GM12801 (cell line): Measurements from ENCODE around the gene TP53TG5.

Experiments
- TF ChIP-seq, protein P1 (sequence below): IDR thresholded peaks from one replicate; pipeline ENCODE4 v1.5.1; 2011; ENCODE audit warnings: control low read depth; ENCODE audit not compliant: insufficient read length; ENCODE audit errors: extremely low read depth

TP53TG5 gene

GRCh38 chr20:45347936-45348778 is 30.0 kb downstream of the TP53TG5 start, which contains the start of gene SDC4:
Gene SDC4 (minus strand): TSS chr20:45348424. CDS start chr20:45348384, 40 bp downstream.
- TF ChIP-seq, protein P1, sequence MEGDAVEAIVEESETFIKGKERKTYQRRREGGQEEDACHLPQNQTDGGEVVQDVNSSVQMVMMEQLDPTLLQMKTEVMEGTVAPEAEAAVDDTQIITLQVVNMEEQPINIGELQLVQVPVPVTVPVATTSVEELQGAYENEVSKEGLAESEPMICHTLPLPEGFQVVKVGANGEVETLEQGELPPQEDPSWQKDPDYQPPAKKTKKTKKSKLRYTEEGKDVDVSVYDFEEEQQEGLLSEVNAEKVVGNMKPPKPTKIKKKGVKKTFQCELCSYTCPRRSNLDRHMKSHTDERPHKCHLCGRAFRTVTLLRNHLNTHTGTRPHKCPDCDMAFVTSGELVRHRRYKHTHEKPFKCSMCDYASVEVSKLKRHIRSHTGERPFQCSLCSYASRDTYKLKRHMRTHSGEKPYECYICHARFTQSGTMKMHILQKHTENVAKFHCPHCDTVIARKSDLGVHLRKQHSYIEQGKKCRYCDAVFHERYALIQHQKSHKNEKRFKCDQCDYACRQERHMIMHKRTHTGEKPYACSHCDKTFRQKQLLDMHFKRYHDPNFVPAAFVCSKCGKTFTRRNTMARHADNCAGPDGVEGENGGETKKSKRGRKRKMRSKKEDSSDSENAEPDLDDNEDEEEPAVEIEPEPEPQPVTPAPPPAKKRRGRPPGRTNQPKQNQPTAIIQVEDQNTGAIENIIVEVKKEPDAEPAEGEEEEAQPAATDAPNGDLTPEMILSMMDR, result no peak

DNA sequence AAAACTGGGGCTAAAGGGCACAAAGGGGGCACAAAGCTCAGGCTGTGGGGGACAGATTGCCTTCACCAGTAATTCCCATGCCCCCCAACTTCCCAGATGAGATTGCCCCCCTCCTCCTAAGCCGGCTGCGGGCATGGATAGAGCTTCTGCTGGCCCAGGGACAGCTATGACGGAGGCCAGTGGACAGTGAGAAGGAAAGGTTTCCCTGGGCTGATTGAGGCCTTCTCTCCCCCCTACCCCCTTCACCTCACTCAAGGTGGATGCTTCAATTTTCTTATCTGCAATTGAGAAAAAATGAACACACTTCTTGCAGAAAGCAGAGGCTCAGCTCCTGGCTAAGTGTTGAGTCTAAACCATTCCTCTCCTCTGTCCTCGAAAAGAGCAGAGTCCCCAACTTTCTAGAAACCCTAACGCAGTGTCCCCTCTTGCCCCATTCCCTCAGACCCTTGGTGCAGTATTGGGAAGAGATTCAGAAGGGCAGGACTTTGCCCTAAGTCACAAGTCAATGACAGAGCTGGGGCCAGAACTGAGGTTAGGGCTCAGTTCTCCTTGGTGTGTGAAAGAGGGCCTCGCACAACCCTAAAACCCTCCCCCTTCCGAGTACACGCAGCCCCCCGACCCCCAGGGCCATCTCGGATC is 30.7 kb downstream of the TP53TG5 start:
- TF ChIP-seq, protein P1, result no peak

DNA sequence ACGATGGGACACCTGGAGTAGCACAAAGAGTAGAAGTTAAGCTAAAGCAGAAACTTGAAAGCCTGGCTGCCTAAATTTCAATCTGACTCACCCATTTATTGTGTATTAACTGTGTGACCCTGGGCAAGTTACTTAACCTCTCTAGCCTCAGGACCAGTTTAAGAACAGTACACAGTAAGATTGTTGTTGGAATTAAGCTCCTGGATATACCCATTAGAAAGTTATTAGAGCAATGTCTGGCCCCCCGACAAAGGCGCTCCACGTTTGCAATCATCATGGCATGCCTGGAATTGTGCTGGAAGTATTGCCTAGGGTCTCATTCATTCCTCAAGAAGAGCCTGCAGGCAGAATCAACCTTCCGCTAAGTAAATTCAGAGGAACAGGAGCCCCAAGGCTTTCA is 31.3 kb downstream of the TP53TG5 start:
- TF ChIP-seq, protein P1, result no peak

DNA sequence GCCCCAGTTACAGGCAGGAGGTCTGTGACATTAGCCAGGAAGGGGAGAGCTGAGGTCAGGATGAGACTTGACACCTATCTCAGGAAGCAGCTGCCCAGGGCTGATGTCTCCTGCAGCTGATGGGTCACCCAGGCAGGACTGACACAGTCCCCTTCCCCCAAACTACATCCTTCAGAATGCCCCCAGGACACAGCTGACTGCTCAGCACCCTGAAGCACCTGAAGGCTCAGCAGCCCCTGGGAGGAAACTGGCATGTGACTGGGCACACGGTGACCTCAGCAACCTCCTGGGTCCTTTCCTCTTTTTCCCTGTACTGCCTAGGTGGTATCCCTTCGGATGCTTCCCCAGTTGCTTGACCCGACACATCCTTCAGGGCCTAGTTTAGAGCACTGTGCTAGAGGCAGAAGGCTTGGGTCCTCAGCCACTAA is 31.8 kb downstream of the TP53TG5 start:
- TF ChIP-seq, protein P1, result no peak

DNA sequence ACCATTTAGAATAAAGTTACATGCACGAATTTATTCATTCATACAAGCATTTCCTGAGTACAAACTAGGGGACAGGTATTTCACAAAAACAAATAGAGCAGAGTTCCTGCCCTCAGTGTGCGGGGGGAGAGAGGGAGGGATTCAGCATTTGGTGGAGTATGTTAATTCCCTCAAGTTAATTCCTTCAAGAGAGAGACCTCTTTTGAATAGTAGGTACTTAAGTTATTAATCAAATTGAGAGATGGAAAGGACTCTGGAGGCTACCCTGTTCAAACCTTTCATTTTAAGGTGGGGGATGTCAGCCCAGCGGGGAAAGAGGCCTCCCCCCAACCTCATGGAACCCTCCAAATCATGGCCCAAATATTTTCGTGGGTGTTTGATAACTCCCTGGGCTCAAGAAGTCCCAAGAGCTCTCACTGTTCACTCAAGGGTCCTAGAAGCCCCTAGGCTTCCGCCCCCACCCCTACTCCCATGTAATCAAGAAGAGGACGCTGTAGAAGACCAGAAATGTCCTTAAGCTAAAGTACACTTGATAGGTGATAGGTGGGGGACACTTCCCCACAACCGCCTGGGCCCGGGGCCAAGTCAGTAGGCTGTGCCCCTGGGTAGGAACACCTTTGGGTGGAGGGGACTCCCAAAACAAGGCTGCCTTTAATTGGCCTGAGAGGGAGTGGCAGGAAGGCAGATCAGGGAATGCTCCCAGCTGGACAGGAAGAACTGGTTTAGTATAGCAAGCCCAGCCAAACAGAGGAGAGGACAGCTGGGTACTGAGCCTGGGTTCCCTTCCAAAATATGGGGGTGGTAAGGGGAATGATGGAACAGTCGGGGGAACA is 32.8 kb downstream of the TP53TG5 start:
- TF ChIP-seq, protein P1, result no peak

GRCh38 chr20:45344168-45344860 is 33.8 kb downstream of the TP53TG5 start:
- TF ChIP-seq, protein P1, result no peak
